ENCODE data around the gene ABTB1. TPM values are rescaled to one million over a fixed set of nuclear protein-coding genes. Genes with fewer than 3 reads are reported as not detected.

ABTB1 gene
- total RNA-seq, 1 donor from 2014 or later: 56.6 TPM

DNA sequence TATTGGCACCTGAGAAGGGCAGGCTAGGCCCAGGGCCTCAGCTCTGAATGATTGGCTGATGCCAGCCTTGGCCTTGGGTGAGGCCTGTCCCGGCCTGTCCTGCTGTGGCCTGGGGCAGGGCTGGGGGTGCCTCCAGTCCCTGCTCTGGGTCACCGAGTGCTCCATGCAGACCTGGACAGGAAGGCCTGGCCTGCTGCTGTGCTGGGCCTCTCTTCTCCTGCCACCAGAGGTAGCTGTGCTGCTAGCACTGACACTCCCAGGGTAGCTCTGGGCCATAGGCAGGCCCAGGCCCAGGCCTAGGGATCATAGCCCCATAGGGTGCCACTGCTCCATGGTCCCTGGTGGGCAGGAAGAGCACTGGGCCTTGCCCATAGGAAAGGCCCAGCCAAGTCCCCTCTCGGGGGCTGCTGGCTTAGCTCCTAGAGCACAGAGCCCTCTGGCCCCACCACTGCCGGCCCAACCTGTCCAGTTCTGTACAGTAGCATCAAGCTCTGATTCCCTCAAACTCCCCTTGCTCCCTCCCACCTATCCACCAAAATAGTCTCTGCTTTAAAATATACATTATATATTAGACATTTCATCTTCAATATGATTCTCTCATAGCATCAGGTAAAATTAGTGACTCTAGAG is 18.2 kb downstream of the ABTB1 start:
- Histone ChIP-seq H3K9me3 (no peaks in the 10 kb centered on the region), H3K4me3 (no peak overlapping the region), H3K36me3 (peaks cover 37% of the 10 kb centered on the region), H3K27me3 (ENCODE audit: low read depth) (no peaks in the 10 kb centered on the region), H3K4me1 (peaks cover 19% of the 10 kb centered on the region), H3K27ac (peak overlapping the region; percentile 46)
- DNase-seq: peak; percentile 62
- intact Hi-C loops (cut with DNase I): no loop called here
- ATAC-seq: peak; percentile 75 to 85
- TF ChIP-seq CTCF (IDR thresholded peaks at IDR 0.05): peak; percentile 51

GRCh38 chr3:127691489-127691888 is 18.7 kb downstream of the ABTB1 start:
- H3K9me3 ChIP-seq: no peaks in the 10 kb centered on the region
- H3K36me3 ChIP-seq: peaks cover 37% of the 10 kb centered on the region
- no peak for ATAC-seq
- intact Hi-C loops (cut with DNase I): no loop called here
- H3K4me1 ChIP-seq: peaks cover 25% of the 10 kb centered on the region
- no peak overlapping the region for H3K4me3 ChIP-seq
- no peaks in the 10 kb centered on the region for H3K27me3 ChIP-seq (ENCODE audit: low read depth)
- DNase-seq: peak; percentile 23
- TF ChIP-seq CTCF (IDR thresholded peaks at IDR 0.05): no peak
- H3K27ac ChIP-seq: no peak overlapping the region

GRCh38 chr3:127691974-127692373 is 19.2 kb downstream of the ABTB1 start:
- intact Hi-C loops (cut with DNase I): no loop called here
- H3K4me3 ChIP-seq: no peak overlapping the region
- no peak overlapping the region for H3K27ac ChIP-seq
- TF ChIP-seq CTCF (IDR thresholded peaks at IDR 0.05): no peak
- no peak for DNase-seq
- ATAC-seq: no peak
- H3K9me3 ChIP-seq: no peaks in the 10 kb centered on the region
- peaks cover 37% of the 10 kb centered on the region for H3K36me3 ChIP-seq
- no peaks in the 10 kb centered on the region for H3K27me3 ChIP-seq (ENCODE audit: low read depth)
- H3K4me1 ChIP-seq: peaks cover 30% of the 10 kb centered on the region

- intact Hi-C loops (cut with DNase I): no loop called here
These were observed 20.0 kb downstream of the ABTB1 start for GRCh38 chr3:127692501-127693335.

GRCh38 chr3:127693336-127693843 is 20.6 kb downstream of the ABTB1 start:
- H3K4me1 ChIP-seq: peaks cover 44% of the 10 kb centered on the region
- peak; percentile 18 for DNase-seq
- intact Hi-C loops (cut with DNase I): no loop called here

More at GRCh38 chr3:127692501-127693335, 20.0 kb downstream of the ABTB1 start:
- H3K27me3 ChIP-seq (ENCODE audit: low read depth): no peaks in the 10 kb centered on the region
- H3K4me1 ChIP-seq: peaks cover 37% of the 10 kb centered on the region
- H3K36me3 ChIP-seq: peaks cover 37% of the 10 kb centered on the region
- H3K4me3 ChIP-seq: no peak overlapping the region
- no peaks in the 10 kb centered on the region for H3K9me3 ChIP-seq
- no peak for TF ChIP-seq CTCF (IDR thresholded peaks at IDR 0.05)
- DNase-seq (peak; percentile 24), ATAC-seq (no peak)
- H3K27ac ChIP-seq: no peak overlapping the region

More at GRCh38 chr3:127693336-127693843, 20.6 kb downstream of the ABTB1 start:
- TF ChIP-seq CTCF (IDR thresholded peaks at IDR 0.05): no peak
- H3K36me3 ChIP-seq: peaks cover 37% of the 10 kb centered on the region
- H3K9me3 ChIP-seq: no peaks in the 10 kb centered on the region
- no peak overlapping the region for H3K27ac ChIP-seq
- no peaks in the 10 kb centered on the region for H3K27me3 ChIP-seq (ENCODE audit: low read depth)
- ATAC-seq: no peak
- H3K4me3 ChIP-seq: no peak overlapping the region
